AG04450 (cell line): ENCODE data around the gene KIAA1328. TPM values are rescaled to one million over a fixed set of nuclear protein-coding genes. Genes with fewer than 3 reads are reported as not detected.

Experiments used
- CTCF ChIA-PET: fragments of 300-600, 350-600 bp; formaldehyde crosslinking; extraction: SDS; loops from one replicate; lab custom pipeline; 2022; ENCODE audit warnings: antibody characterized with exemption, inconsistent platforms; lab: Charles Lee
- POLR2A ChIA-PET: fragments of 350-600 bp; formaldehyde crosslinking; extraction: SDS; loops from one replicate; lab custom pipeline; 2021; ENCODE audit warnings: antibody characterized with exemption, inconsistent platforms; lab: Yijun Ruan, JAX
- DNase-seq: peaks from one replicate; pipeline ENCODE4 v3.0.0-alpha.2; 2011; ENCODE audit warnings: low read depth, low spot score
- H3K27ac ChIP-seq: one replicate; pipeline ENCODE4 v1.5.1; 2012; ENCODE audit warnings: low read depth, low read length, control low read depth
- H3K27me3 ChIP-seq: one replicate; pipeline ENCODE4 v1.6.0; 2012; ENCODE audit warnings: low read length; ENCODE audit not compliant: control insufficient read depth, insufficient read depth
- H3K4me3 ChIP-seq: 2 replicates; pipeline ENCODE4 v1.5.1; 2011; ENCODE audit warnings: mild to moderate bottlenecking, low read depth, low read length, control low read depth
- H3K9me3 ChIP-seq: 2 replicates; pipeline ENCODE4 v1.5.1; 2012; ENCODE audit warnings: low read length; ENCODE audit not compliant: control insufficient read depth, insufficient read depth
- polyA plus RNA-seq: library from polyadenylated mRNA; depleted of rRNA; stranded (reverse); fragments of >200 nt; gene quantifications from 2 replicates; pipeline ENCODE4 v1.2.3, GENCODE V29; 2011
- TF ChIP-seq, protein P1 (sequence below): IDR thresholded peaks from 2 replicates; pipeline ENCODE4 v1.5.1; 2011; ENCODE audit warnings: low read depth, low read length, control low read depth, inconsistent platforms

The KIAA1328 gene
- polyA plus RNA-seq, 1 experiment: 3.9 TPM

DNA sequence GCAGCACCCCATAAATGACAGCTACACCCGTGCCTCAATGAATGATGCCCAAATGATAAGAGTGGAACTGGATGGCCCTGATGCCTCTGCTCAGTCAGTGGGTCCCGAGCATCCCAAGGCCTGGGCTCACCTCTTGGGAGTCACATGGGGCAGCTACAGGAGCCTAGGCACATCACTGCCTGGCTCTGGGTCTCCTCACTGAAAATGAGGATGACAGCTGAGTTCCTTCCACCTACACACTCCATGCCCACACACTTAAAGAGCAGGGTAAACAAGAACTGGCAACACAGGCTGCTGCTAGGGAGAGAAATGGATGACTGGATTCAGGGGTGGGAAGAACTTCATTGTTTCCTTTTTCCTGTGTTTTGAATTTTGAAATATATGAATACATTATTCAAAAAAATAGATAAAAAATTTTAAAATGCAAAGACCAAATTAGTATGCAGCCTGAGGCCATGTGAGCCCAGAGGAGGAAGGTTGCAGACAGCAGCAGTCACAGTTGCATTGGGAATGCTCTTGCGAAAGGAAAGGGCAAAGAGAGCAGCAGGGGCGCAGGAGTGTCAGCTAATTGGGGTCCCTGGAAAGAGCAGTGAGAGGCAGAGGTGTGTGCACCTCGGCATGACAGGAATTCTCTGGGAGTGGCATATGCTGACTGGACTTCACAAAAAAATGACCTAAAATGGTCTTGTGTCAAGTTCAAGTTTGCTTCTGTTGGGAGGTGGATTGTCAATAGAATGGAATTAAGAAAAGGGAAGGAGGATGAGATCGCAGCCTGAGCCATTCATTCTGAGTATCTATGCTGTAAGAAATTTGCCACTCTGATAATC is 409.6 kb downstream of the KIAA1328 start:
- no peak overlapping the region for H3K27ac ChIP-seq
- CTCF ChIA-PET: no interaction called here
- no peak for DNase-seq
- POLR2A ChIA-PET: no interaction called here
- H3K27me3 ChIP-seq: peaks cover 22% of the 10 kb centered on the region
- no peak overlapping the region for H3K4me3 ChIP-seq
- TF ChIP-seq, protein P1, sequence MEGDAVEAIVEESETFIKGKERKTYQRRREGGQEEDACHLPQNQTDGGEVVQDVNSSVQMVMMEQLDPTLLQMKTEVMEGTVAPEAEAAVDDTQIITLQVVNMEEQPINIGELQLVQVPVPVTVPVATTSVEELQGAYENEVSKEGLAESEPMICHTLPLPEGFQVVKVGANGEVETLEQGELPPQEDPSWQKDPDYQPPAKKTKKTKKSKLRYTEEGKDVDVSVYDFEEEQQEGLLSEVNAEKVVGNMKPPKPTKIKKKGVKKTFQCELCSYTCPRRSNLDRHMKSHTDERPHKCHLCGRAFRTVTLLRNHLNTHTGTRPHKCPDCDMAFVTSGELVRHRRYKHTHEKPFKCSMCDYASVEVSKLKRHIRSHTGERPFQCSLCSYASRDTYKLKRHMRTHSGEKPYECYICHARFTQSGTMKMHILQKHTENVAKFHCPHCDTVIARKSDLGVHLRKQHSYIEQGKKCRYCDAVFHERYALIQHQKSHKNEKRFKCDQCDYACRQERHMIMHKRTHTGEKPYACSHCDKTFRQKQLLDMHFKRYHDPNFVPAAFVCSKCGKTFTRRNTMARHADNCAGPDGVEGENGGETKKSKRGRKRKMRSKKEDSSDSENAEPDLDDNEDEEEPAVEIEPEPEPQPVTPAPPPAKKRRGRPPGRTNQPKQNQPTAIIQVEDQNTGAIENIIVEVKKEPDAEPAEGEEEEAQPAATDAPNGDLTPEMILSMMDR: no peak
- no peaks in the 10 kb centered on the region for H3K9me3 ChIP-seq

DNA sequence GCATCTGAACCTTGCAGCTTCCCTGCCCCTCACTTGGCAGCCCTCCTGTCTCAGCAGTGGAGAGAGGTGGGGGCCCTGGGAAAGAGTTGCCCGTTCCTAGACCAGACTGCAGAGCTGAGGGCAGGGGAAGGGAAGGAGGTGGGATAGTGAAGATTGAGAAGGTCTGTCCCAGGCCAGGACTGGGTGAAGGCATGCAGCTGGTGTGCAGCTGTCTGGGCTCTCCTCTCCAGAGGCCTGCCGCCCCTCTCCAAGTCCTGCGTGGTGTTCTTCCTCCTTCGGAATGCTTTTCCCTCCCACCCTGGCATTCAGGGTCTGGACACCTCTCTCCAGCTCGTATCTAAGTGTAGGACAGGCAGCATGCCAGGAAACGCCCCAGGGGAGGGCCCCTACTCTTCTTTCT is 413.2 kb downstream of the KIAA1328 start:
- Histone ChIP-seq H3K27ac (no peak overlapping the region), H3K27me3 (peaks cover 38% of the 10 kb centered on the region), H3K4me3 (no peak overlapping the region), H3K9me3 (no peaks in the 10 kb centered on the region; the same call in 1 of the 2 replicates)
- TF ChIP-seq, protein P1: no peak
- ChIA-PET POLR2A (no interaction called here), CTCF (no interaction called here)
- no peak for DNase-seq

DNA sequence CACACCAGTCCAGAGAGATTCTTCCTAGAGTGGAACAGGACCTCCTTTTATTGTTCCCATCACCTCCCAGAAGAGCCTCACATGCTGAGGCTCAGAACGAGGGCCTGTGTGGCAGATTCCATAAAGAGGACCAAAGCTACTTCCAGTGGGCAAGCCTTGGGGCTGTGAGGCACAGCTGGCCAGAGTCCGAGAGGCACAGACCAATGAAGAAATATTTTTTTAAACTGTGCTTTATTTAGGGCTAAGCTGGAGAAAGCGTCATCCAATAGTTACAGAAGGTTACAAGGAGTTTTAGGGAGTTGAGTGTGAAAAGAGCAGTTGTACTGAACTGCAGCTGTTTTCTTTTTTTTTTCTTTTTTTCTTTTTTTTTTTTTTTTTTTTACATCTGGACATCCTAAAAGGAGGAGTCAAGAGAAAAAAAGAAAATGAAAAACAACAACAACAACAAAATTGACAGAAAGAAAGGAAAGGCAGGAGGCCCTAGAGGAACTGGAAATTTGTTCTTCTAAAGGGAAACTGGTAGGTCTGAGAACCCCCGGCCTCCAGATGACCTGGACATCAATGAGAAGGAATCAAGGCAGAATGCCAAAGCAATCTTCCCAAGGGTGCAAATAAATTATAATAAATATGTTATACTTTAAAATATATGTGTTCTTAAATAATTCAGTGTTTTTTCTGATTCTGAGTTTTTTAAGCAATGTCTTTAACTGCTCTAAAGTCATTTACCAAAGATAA is 414.1 kb downstream of the KIAA1328 start:
- POLR2A ChIA-PET: no interaction called here
- Histone ChIP-seq H3K27ac (no peak overlapping the region), H3K27me3 (peaks cover 38% of the 10 kb centered on the region), H3K4me3 (no peak overlapping the region), H3K9me3 (no peaks in the 10 kb centered on the region; the same call in 1 of the 2 replicates)
- TF ChIP-seq, protein P1: no peak
- DNase-seq: no peak
- CTCF ChIA-PET: no interaction called here

DNA sequence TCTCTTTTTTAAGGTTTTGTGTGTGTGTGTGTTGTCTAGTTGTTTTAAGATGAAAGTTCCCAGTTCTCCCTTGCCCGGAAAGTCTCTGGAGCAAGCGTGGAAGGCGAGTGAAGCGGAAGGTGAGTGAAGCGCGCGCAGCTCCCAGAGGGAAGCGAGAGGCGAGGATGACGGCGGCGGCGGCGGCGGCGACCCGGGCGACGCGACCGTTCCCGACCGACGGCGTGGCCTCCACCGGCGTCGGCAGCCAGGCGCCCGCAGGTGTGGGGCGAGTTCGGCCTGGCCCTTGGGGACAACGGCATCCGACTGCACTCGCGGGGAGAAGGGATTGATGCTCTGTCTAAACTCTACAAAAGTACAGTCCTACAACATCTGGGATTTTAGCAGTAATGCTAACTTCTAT is 414.8 kb downstream of the KIAA1328 start:
- no peaks in the 10 kb centered on the region; the same call in 1 of the 2 replicates for H3K9me3 ChIP-seq
- TF ChIP-seq, protein P1: no peak
- peaks cover 38% of the 10 kb centered on the region for H3K27me3 ChIP-seq
- DNase-seq: no peak
- H3K27ac ChIP-seq: no peak overlapping the region
- ChIA-PET POLR2A (no interaction called here), CTCF (no interaction called here)
- no peak overlapping the region for H3K4me3 ChIP-seq

DNA sequence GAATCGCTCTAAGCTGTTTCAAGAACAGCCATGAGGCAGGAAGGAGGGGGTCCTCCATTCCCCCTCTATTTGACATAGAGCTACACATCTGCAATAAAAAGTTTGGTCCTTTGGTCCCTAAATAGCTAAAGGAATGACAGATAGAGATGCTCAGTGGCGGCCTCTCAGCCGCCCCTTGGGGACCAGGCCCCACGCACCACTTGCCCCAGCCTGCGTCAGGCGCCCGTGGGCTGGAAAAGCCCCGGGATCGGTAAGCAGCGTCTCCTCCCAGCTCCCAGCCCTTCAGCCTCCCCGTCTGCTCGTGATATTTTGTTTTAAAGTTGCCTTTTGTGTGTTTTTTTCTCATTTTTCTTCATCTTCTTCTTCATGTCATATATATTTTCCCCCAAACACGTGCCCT is 415.7 kb downstream of the KIAA1328 start:
- POLR2A ChIA-PET: no interaction called here

More for the DNA sequence above, 415.7 kb downstream of the KIAA1328 start:
- Histone ChIP-seq H3K27me3 (peaks cover 35% of the 10 kb centered on the region), H3K27ac (no peak overlapping the region), H3K9me3 (no peaks in the 10 kb centered on the region; the same call in 1 of the 2 replicates), H3K4me3 (no peak overlapping the region)
- TF ChIP-seq, protein P1: no peak
- no peak for DNase-seq
- CTCF ChIA-PET: no interaction called here
